Hepatocyte (in vitro differentiated cells): ENCODE results near the gene IFT122. TPM values are rescaled to one million over a fixed set of nuclear protein-coding genes. Genes with fewer than 3 reads are reported as not detected.

ENCODE experiments used
- DNase-seq: peaks from one replicate; pipeline ENCODE4 v3.0.0-alpha.2; 2016; ENCODE audit warnings: low spot score
- H2AFZ ChIP-seq: fragments of 200-600 bp; sonication (generic); 2 replicates; pipeline ENCODE4 v1.6.0; 2016; ENCODE audit warnings: antibody characterized with exemption, mild to moderate bottlenecking
- H3K27ac ChIP-seq: fragments of 200-600 bp; sonication (generic); 2 replicates; pipeline ENCODE4 v1.5.1; 2016; ENCODE audit warnings: mild to moderate bottlenecking
- H3K27me3 ChIP-seq: fragments of 200-600 bp; sonication (generic); 2 replicates; pipeline ENCODE4 v1.6.1; 2016
- H3K36me3 ChIP-seq: fragments of 200-600 bp; sonication (generic); replicated peaks from 2 replicates; pipeline ENCODE4 v1.5.1; 2016; ENCODE audit warnings: low read depth; ENCODE audit not compliant: insufficient read depth
- H3K4me1 ChIP-seq: fragments of 200-600 bp; sonication (generic); 2 replicates; pipeline ENCODE4 v1.5.1; 2016; ENCODE audit warnings: mild to moderate bottlenecking, moderate library complexity; ENCODE audit not compliant: insufficient read depth
- H3K4me2 ChIP-seq: fragments of 200-600 bp; sonication (generic); 2 replicates; pipeline ENCODE4 v1.6.0; 2016
- H3K4me3 ChIP-seq: fragments of 200-600 bp; sonication (generic); 2 replicates; pipeline ENCODE4 v1.5.1; 2016; ENCODE audit warnings: mild to moderate bottlenecking
- H3K79me2 ChIP-seq: fragments of 200-600 bp; sonication (generic); 2 replicates; pipeline ENCODE4 v1.6.0; 2017; ENCODE audit warnings: mild to moderate bottlenecking
- H3K9me2 ChIP-seq: fragments of 200-600 bp; sonication (generic); replicated peaks from 2 replicates; pipeline ENCODE4 v1.6.0; 2017; ENCODE audit warnings: mild to moderate bottlenecking; ENCODE audit not compliant: insufficient read depth
- H3K9me3 ChIP-seq: fragments of 200-600 bp; sonication (generic); 2 replicates; pipeline ENCODE4 v1.5.1; 2016; ENCODE audit warnings: low read depth, mild to moderate bottlenecking
- H4K20me1 ChIP-seq: fragments of 200-600 bp; sonication (generic); 2 replicates; pipeline ENCODE4 v1.6.0; 2016; ENCODE audit warnings: mild to moderate bottlenecking; ENCODE audit not compliant: insufficient read depth, poor library complexity, severe bottlenecking
- EZH2 ChIP-seq: fragments of 200-600 bp; sonication (generic); IDR thresholded peaks from 2 replicates; pipeline ENCODE4 v1.6.1; 2016; ENCODE audit warnings: antibody characterized with exemption, mild to moderate bottlenecking, borderline replicate concordance
- EZH2phosphoT487 ChIP-seq: fragments of 200-600 bp; sonication (generic); IDR thresholded peaks from one replicate; pipeline ENCODE4 v1.6.1; 2018; ENCODE audit warnings: antibody characterized with exemption, mild to moderate bottlenecking, low read depth, moderate library complexity; ENCODE audit not compliant: unreplicated experiment, severe bottlenecking
- WGBS: methylation state at CpG from one replicate; pipeline ENCODE4 v1.1.6; 2016; ENCODE audit warnings: low lambda C conversion rate; ENCODE audit errors: missing lambda C conversion rate; 5-methylcytosine and 5-hydroxymethylcytosine counted together
- polyA plus RNA-seq: library from polyadenylated mRNA; unstranded; fragments of >200 nt; fragmentation: Nextera tagmentation; extraction: Ambion mirVana; gene quantifications from 2 replicates; pipeline ENCODE4 v1.2.1, GENCODE V29; 2016
- total RNA-seq: library from RNA; depleted of rRNA; stranded (reverse); fragments of >200 nt; gene quantifications from 2 replicates; pipeline ENCODE4 v1.2.3, GENCODE V29; 2014
- TF ChIP-seq, protein P1 (sequence below): fragments of 200-600 bp; sonication (generic); IDR thresholded peaks from 2 replicates; pipeline ENCODE4 v1.5.1; 2016; ENCODE audit warnings: antibody characterized with exemption, mild to moderate bottlenecking; ENCODE audit not compliant: poor library complexity

IFT122 gene
- total and polyA plus RNA-seq, 2 experiments from 2014 or later = 11.4 to 14.6 TPM

GRCh38 chr3:129428376-129429079 lies 11.5 kb upstream of the IFT122 start, which contains the start of gene EFCAB12:
Gene EFCAB12 (minus strand): TSS chr3:129428636. CDS start chr3:129428488, 148 bp downstream.
- TF ChIP-seq EZH2 (no peak), EZH2phosphoT487 (no peak)
- TF ChIP-seq, protein P1, sequence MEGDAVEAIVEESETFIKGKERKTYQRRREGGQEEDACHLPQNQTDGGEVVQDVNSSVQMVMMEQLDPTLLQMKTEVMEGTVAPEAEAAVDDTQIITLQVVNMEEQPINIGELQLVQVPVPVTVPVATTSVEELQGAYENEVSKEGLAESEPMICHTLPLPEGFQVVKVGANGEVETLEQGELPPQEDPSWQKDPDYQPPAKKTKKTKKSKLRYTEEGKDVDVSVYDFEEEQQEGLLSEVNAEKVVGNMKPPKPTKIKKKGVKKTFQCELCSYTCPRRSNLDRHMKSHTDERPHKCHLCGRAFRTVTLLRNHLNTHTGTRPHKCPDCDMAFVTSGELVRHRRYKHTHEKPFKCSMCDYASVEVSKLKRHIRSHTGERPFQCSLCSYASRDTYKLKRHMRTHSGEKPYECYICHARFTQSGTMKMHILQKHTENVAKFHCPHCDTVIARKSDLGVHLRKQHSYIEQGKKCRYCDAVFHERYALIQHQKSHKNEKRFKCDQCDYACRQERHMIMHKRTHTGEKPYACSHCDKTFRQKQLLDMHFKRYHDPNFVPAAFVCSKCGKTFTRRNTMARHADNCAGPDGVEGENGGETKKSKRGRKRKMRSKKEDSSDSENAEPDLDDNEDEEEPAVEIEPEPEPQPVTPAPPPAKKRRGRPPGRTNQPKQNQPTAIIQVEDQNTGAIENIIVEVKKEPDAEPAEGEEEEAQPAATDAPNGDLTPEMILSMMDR = no peak
- peak within 1 kb of the TSS; percentile 42 for H2AFZ ChIP-seq
- peak within 1 kb of the TSS; percentile 47 for H3K27ac ChIP-seq
- H3K36me3 ChIP-seq = no peaks in the 10 kb centered on the region
- no peaks in the 10 kb centered on the region for H3K9me2 ChIP-seq
- WGBS = 3% methylated on average over 42 of the region's 42 CpGs
- no peaks in the 10 kb centered on the region for H3K4me1 ChIP-seq
- DNase-seq = peak; percentile 96
- no peaks in the 10 kb centered on the region for H3K9me3 ChIP-seq
- peak within 1 kb of the TSS; percentile 95 for H3K4me2 ChIP-seq
- no peaks in the 10 kb centered on the region for H3K79me2 ChIP-seq
- H3K4me3 ChIP-seq = peak within 1 kb of the TSS; percentile 43
- H3K27me3 ChIP-seq = no peaks in the 10 kb centered on the region
- no peaks in the 10 kb centered on the region for H4K20me1 ChIP-seq

- no peak for DNase-seq
- WGBS = 92% methylated on average over 3 of the region's 3 CpGs
- Histone ChIP-seq H3K36me3 (no peaks in the 10 kb centered on the region), H3K4me3 (no peak overlapping the region), H3K79me2 (no peaks in the 10 kb centered on the region), H3K27me3 (no peaks in the 10 kb centered on the region), H2AFZ (peak overlapping the region; percentile 42), H3K9me3 (no peaks in the 10 kb centered on the region), H3K9me2 (no peaks in the 10 kb centered on the region), H4K20me1 (no peaks in the 10 kb centered on the region), H3K4me2 (peak overlapping the region; percentile 95), H3K27ac (peak overlapping the region; percentile 47), H3K4me1 (no peaks in the 10 kb centered on the region)
- TF ChIP-seq, protein P1 = no peak
- TF ChIP-seq EZH2 (no peak), EZH2phosphoT487 (no peak)
Measured at GRCh38 chr3:129429080-129429451, 11.0 kb upstream of the IFT122 start.

GRCh38 chr3:129429602-129430001 lies 10.4 kb upstream of the IFT122 start:
- H3K4me2 ChIP-seq = no peak overlapping the region
- no peaks in the 10 kb centered on the region for H3K4me1 ChIP-seq
- 83% methylated on average over 4 of the region's 4 CpGs for WGBS
- H3K27ac ChIP-seq = no peak overlapping the region
- H3K9me3 ChIP-seq = no peaks in the 10 kb centered on the region
- no peak overlapping the region for H2AFZ ChIP-seq
- H3K4me3 ChIP-seq = no peak overlapping the region
- TF ChIP-seq EZH2 (no peak), EZH2phosphoT487 (no peak)
- TF ChIP-seq, protein P1 = no peak
- H3K79me2 ChIP-seq = peaks cover 1% of the 10 kb centered on the region
- H3K36me3 ChIP-seq = no peaks in the 10 kb centered on the region
- no peak for DNase-seq
- H3K9me2 ChIP-seq = no peaks in the 10 kb centered on the region
- no peaks in the 10 kb centered on the region for H4K20me1 ChIP-seq
- no peaks in the 10 kb centered on the region for H3K27me3 ChIP-seq
